Psoas muscle (tissue), 8 donors: Measurements from ENCODE around the gene NPPA. TPM values are rescaled to one million over a fixed set of nuclear protein-coding genes. Genes with fewer than 3 reads are reported as not detected.

Experiments
- ATAC-seq, 4 donors: fragments of 200-7000 bp; cut with Tn5 transposase; one replicate each; pipeline ENCODE4 v1.9.1; 2020; ENCODE audit warnings: moderate library complexity in 3 of 4, mild to moderate bottlenecking in 2 of 4
- DNase-seq, 2 donors: peaks; one replicate each; pipeline ENCODE4 v3.0.0-alpha.2; 2020
- H3K27ac ChIP-seq: fragments of 200-600 bp; one replicate; pipeline ENCODE4 v1.8.0; 2022
- H3K27me3 ChIP-seq, 3 donors: fragments of 200-600 bp in 1 of 3; one replicate each; pipeline versions ENCODE4 v1.6.1 to v1.8.0; 2013 to 2022; ENCODE audit warnings: low read length in 2 of 3, mild to moderate bottlenecking in 2 of 3, moderate library complexity in 1 of 3; ENCODE audit not compliant: insufficient read depth in 3 of 3
- H3K36me3 ChIP-seq, 2 donors: fragments of 200-600 bp in 1 of 2; one replicate each; pipeline versions ENCODE4 v1.6.1 to v1.8.0; 2013 to 2022; ENCODE audit warnings: low read depth in 1 of 2, mild to moderate bottlenecking in 1 of 2, moderate library complexity in 1 of 2; ENCODE audit not compliant: insufficient read depth in 1 of 2
- H3K4me1 ChIP-seq: fragments of 200-600 bp; one replicate; pipeline ENCODE4 v1.8.0; 2022
- H3K4me3 ChIP-seq: fragments of 200-600 bp; one replicate; pipeline ENCODE4 v1.8.0; 2022; ENCODE audit warnings: mild to moderate bottlenecking
- H3K9me3 ChIP-seq: fragments of 200-600 bp; one replicate; pipeline ENCODE4 v1.8.0; 2022
- WGBS, 3 donors: extraction: QIAGEN DNeasy Blood & Tissue Kit; methylation state at CpG; one replicate each; pipeline versions ENCODE4 v1.1.6 to v1.1.7; 2013; 5-methylcytosine and 5-hydroxymethylcytosine counted together
- intact Hi-C, 2 donors: fragments of 100-400 bp; cut with DNase I; formaldehyde crosslinking; loops; one replicate each; pipeline versions ENCODE4 v1.11.0 to v1.14.2; 2022
- polyA plus RNA-seq, 3 donors: library from polyadenylated mRNA; stranded (reverse); fragments of 200-250 nt; gene quantifications; one replicate each; pipeline ENCODE4 v1.2.3, GENCODE V29; 2013
- total RNA-seq, 4 donors: library from RNA; stranded (reverse); fragmentation: NEBNext Ultra II Directional in 2 of 4; extraction: Animal tissue kit (Norgen Biotek cat#: 25700) in 2 of 4; gene quantifications; one replicate each; pipeline versions ENCODE4 v1.2.1 to v1.2.4, GENCODE V29; 2021 to 2023
- TF ChIP-seq, protein P1 (sequence below): fragments of 200-600 bp; IDR thresholded peaks from one replicate; pipeline ENCODE4 v1.8.0; 2022; ENCODE audit warnings: antibody characterized with exemption
- donor health status: healthy with polysubstance abuse.
- donor health status: DM: no; HTN: no; CAD: no; lungs with moderate emphysema.
- donor health status: Bipolar disorder and iron deficiency.
- donor health status: healthy.
- donor health status: DM: yes; HTN: yes; CAD: no.
- donor health status: DM: no; HTN: no; CAD: no.
- donor health status: DM: no; HTN: no; CAD: no.
- donor health status: DM: yes; HTN: yes; CAD: no.

Gene NPPA
- total and polyA plus RNA-seq, 7 donors = 0.08 to 3.6 (median 0.54) TPM

DNA sequence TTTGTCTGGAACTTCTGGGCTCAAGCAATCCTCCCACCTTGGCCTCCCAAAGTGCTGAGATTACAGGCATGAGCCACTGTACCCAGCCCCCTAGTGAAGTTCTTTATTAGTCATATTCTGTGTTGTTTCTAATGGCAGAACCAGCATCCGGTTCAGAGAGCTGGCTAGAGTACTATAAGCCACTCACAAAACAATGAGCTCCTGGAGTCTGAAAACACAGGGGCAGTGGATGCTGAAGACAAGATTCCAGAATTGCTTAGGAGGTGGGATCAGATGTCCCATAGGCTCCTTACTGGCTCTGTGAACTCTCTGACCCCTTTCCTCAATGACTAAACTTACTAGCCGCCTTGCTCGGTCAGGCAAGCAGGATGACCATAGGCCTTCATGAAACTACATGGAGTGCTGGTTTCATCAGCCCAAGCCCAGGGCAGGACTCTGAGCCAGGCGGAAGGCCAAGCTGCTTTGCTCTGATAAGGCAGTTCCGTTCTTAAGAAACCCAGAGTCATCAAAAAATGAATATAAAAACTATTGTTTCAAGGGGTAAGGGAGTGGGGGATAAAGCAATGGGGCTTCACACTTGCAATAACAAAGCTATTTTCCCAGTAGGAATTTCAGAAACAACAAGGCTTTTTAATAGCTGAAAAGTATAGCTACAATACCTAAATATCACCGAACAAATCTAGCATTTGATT is 49.9 kb downstream of the NPPA start:
- Histone ChIP-seq H3K36me3 (peaks cover 5 to 89% of the 10 kb centered on the region in 2 donors), H3K27me3 (no peaks in the 10 kb centered on the region), H3K9me3 (no peaks in the 10 kb centered on the region), H3K4me3 (no peak overlapping the region), H3K4me1 (peaks cover 26% of the 10 kb centered on the region), H3K27ac (peak overlapping the region; percentile 57)
- intact Hi-C loops = no loop called here
- ATAC-seq (no peak), DNase-seq (no peak)
- WGBS, 3 donors = 73 to 91% (median 91%) methylated on average over 6 of the region's 6 CpGs
- TF ChIP-seq, protein P1, sequence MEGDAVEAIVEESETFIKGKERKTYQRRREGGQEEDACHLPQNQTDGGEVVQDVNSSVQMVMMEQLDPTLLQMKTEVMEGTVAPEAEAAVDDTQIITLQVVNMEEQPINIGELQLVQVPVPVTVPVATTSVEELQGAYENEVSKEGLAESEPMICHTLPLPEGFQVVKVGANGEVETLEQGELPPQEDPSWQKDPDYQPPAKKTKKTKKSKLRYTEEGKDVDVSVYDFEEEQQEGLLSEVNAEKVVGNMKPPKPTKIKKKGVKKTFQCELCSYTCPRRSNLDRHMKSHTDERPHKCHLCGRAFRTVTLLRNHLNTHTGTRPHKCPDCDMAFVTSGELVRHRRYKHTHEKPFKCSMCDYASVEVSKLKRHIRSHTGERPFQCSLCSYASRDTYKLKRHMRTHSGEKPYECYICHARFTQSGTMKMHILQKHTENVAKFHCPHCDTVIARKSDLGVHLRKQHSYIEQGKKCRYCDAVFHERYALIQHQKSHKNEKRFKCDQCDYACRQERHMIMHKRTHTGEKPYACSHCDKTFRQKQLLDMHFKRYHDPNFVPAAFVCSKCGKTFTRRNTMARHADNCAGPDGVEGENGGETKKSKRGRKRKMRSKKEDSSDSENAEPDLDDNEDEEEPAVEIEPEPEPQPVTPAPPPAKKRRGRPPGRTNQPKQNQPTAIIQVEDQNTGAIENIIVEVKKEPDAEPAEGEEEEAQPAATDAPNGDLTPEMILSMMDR = no peak

DNA sequence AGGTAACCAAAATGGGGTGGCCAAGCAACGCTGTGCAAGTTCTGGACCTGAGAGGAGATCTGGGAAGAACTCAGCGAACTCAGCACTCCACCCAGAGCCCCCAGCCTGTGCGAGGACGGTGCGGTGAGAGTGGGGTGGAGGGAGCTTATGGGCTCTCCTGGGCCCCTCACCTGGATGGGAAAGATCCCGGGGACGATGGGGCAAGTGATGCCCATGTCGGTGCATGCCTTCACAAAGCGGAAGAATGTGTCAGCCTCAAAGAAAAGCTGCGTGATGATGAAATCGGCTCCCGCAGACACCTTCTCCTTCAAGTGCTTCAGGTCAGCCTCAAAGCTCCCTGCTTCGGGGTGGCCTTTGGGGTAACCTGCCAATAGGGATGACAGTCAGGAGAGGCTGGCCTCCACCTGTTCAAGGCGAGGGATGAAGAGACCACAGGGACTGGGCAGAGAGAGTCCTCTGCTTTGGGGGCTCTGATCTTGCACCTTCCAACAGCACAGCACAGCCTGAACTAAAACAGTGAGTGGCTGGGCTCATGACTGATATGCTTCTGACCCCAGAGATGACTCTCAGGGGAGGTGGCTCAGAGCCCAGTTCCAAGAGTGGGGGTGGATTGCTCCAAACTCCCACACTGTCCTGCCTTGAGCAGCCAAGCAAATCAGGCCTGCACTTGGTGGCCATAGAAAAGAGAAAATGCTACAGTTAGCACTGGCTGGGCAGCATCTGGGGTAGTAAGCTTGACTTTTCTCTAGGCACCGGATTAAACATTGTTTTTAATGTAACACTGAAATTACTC is 51.4 kb downstream of the NPPA start:
- intact Hi-C loops = no loop called here

More for the DNA sequence above, 51.4 kb downstream of the NPPA start:
- DNase-seq = no peak
- Histone ChIP-seq H3K9me3 (no peaks in the 10 kb centered on the region), H3K4me1 (peaks cover 33% of the 10 kb centered on the region), H3K4me3 (no peak overlapping the region), H3K36me3 (peaks cover 5 to 98% of the 10 kb centered on the region in 2 donors), H3K27me3 (no peaks in the 10 kb centered on the region), H3K27ac (peak overlapping the region; percentile 58)
- 86 to 92% (median 90%) methylated on average over 15 of the region's 15 CpGs for WGBS, 3 donors
- peak in 2 of 4 donors; percentile 21 for ATAC-seq
- TF ChIP-seq, protein P1 = no peak

Other genes with a start within 250 kb of the NPPA start
- gene FBXO2, start 193.4 kb downstream of the NPPA start, total RNA-seq = 1 to 10 TPM; 1.2 to 3.5 (median 2.3) TPM
- 10 to 100 TPM in 1 of 3 donors, 1 to 10 TPM in 1, under 1 TPM in 1; 0.35 to 20.9 (median 1.1) TPM for gene FBXO2, start 193.4 kb downstream of the NPPA start, polyA plus RNA-seq
- 1 to 10 TPM; 2.9 to 8.4 (median 4.6) TPM for gene FBXO44, start 192.9 kb downstream of the NPPA start, total RNA-seq
- 1 to 10 TPM; 3.6 to 5.0 (median 3.8) TPM for gene FBXO44, start 192.9 kb downstream of the NPPA start, polyA plus RNA-seq
- 10 to 100 TPM; 10.2 to 17.3 (median 13.1) TPM for gene FBXO6, start 183.6 kb downstream of the NPPA start, total RNA-seq
- 10 to 100 TPM; 10.2 to 27.1 (median 21.4) TPM for gene FBXO6, start 183.6 kb downstream of the NPPA start, polyA plus RNA-seq
- 10 to 100 TPM; 25.9 to 39.0 (median 28.8) TPM for gene MAD2L2, start 166.6 kb downstream of the NPPA start, total RNA-seq
- gene MAD2L2, start 166.6 kb downstream of the NPPA start, polyA plus RNA-seq = 10 to 100 TPM; 39.1 to 61.8 (median 40.5) TPM
- under 1 TPM in 1 of 4 donors, not detected in 3; 0.04 TPM for gene DRAXIN, start 156.1 kb downstream of the NPPA start, total RNA-seq
- gene DRAXIN, start 156.1 kb downstream of the NPPA start, polyA plus RNA-seq = under 1 TPM in 2 of 3 donors, not detected in 1; 0.01 to 0.65 TPM
- 10 to 100 TPM; 28.5 to 46.0 (median 42.2) TPM for gene AGTRAP, start 111.6 kb downstream of the NPPA start, total RNA-seq
- gene AGTRAP, start 111.6 kb downstream of the NPPA start, polyA plus RNA-seq = 100 to 1,000 TPM in 2 of 3 donors, 10 to 100 TPM in 1; 36.9 to 179 (median 138) TPM
- 1 to 10 TPM; 1.8 to 5.3 (median 3.4) TPM for gene C1orf167, start 85.6 kb downstream of the NPPA start, total RNA-seq
- 1 to 10 TPM; 1.9 to 2.5 (median 2.1) TPM for gene C1orf167, start 85.6 kb downstream of the NPPA start, polyA plus RNA-seq
- gene MTHFR, start 41.8 kb downstream of the NPPA start, total RNA-seq = 10 to 100 TPM; 12.7 to 26.2 (median 17.6) TPM
- 10 to 100 TPM in 1 of 3 donors, 1 to 10 TPM in 2; 5.8 to 21.7 (median 8.6) TPM for gene MTHFR, start 41.8 kb downstream of the NPPA start, polyA plus RNA-seq
- 10 to 100 TPM in 1 of 4 donors, 1 to 10 TPM in 3; 5.5 to 17.5 (median 8.1) TPM for gene CLCN6, start 41.6 kb downstream of the NPPA start, total RNA-seq
- gene CLCN6, start 41.6 kb downstream of the NPPA start, polyA plus RNA-seq = 10 to 100 TPM in 1 of 3 donors, 1 to 10 TPM in 2; 6.0 to 12.0 (median 8.3) TPM
- under 1 TPM in 1 of 4 donors, not detected in 3; 0.39 TPM for gene NPPB, start 11.2 kb upstream of the NPPA start, total RNA-seq
- 1 to 10 TPM in 1 of 3 donors, under 1 TPM in 1, not detected in 1; 0.37 to 1.6 TPM for gene NPPB, start 11.2 kb upstream of the NPPA start, polyA plus RNA-seq
- gene KIAA2013, start 78.6 kb upstream of the NPPA start, total RNA-seq = 10 to 100 TPM; 29.7 to 35.8 (median 33.4) TPM
- gene KIAA2013, start 78.6 kb upstream of the NPPA start, polyA plus RNA-seq = 10 to 100 TPM; 24.4 to 79.7 (median 34.7) TPM
- 10 to 100 TPM; 25.1 to 52.3 (median 35.7) TPM for gene PLOD1, start 86.9 kb upstream of the NPPA start, total RNA-seq
- 10 to 100 TPM; 33.5 to 48.6 (median 39.1) TPM for gene PLOD1, start 86.9 kb upstream of the NPPA start, polyA plus RNA-seq
- 100 to 1,000 TPM; 245 to 542 (median 320) TPM for gene MFN2, start 132.7 kb upstream of the NPPA start, total RNA-seq
- gene MFN2, start 132.7 kb upstream of the NPPA start, polyA plus RNA-seq = 100 to 1,000 TPM; 163 to 225 (median 177) TPM
- gene MIIP, start 171.7 kb upstream of the NPPA start, total RNA-seq = 10 to 100 TPM; 14.4 to 20.3 (median 16.7) TPM
- gene MIIP, start 171.7 kb upstream of the NPPA start, polyA plus RNA-seq = 10 to 100 TPM; 20.0 to 30.5 (median 23.4) TPM
- under 1 TPM; 0.29 to 0.86 (median 0.50) TPM for gene TNFRSF8, start 215.5 kb upstream of the NPPA start, total RNA-seq
- gene TNFRSF8, start 215.5 kb upstream of the NPPA start, polyA plus RNA-seq = under 1 TPM; 0.25 to 0.64 (median 0.49) TPM